HG03457 (cell line): Measurements from ENCODE around the gene NFKB1.

Experiments used
- ATAC-seq: cut with Tn5 transposase; IDR thresholded peaks from one replicate; pipeline ENCODE4 v1.9.1; 2021; ENCODE audit warnings: moderate number of reproducible peaks; ENCODE audit not compliant: unreplicated experiment

Gene NFKB1

GRCh38 chr4:102623622-102624021, 122.5 kb downstream of the NFKB1 start:
- no peak for ATAC-seq

GRCh38 chr4:102624505-102624904, 123.3 kb downstream of the NFKB1 start:
- ATAC-seq = no peak

DNA sequence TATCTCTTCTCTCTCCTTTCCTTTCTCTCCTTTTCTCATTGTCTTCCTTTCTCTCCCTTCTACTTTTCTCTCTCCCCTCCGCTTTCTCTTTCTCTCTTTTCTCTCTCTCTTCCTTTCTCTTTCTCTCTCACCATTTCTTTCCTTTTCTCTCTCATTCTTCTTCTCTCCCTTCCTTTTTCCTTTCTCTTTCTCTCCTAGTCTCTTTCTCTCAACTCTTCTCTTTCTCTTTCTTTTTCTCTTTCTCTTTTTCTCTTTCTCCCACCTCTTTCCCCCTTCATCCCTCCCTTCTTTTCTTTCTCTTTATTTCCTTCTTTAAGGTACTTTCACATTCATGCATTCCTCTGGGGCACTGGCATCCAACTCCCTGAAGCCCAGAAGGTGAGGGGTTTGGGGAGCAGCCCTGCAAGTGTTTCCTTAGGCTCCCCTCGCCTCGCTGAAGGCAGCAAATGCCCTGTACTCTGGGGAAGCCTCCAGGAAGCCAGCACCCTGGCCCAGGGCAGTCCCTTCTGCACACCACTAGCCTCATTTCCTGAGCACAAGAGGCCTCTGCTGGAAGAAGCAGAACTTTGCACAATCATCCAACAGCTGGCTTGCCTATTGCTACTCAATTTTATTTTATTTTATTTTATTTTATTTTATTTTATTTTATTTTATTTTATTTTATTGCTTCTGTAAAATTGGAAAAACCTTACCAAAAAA, 124.2 kb downstream of the NFKB1 start:
- peak; percentile 94 for ATAC-seq

GRCh38 chr4:102627831-102628523, 126.8 kb downstream of the NFKB1 start:
- no peak for ATAC-seq

GRCh38 chr4:102629673-102630072, 128.5 kb downstream of the NFKB1 start:
- ATAC-seq = no peak

DNA sequence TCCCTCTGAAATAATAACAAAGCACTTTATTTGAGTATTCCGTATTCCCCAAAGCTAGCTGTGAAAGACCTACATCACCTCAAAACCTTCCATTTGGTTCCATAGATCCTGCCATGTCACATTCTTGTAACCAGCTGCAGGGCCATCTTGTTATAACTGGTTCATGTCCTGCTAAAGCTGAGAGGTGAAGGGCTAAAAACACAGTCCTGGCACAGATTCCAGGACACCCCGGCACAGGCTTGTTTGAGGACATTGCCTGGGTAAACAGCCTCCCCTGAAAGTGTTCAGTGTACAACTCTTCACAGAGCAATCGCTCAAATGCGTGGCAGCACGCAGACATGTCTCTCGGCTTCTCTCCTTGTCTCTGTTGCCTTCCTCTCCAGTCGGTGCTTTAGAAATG, 130.5 kb downstream of the NFKB1 start:
- ATAC-seq = no peak

DNA sequence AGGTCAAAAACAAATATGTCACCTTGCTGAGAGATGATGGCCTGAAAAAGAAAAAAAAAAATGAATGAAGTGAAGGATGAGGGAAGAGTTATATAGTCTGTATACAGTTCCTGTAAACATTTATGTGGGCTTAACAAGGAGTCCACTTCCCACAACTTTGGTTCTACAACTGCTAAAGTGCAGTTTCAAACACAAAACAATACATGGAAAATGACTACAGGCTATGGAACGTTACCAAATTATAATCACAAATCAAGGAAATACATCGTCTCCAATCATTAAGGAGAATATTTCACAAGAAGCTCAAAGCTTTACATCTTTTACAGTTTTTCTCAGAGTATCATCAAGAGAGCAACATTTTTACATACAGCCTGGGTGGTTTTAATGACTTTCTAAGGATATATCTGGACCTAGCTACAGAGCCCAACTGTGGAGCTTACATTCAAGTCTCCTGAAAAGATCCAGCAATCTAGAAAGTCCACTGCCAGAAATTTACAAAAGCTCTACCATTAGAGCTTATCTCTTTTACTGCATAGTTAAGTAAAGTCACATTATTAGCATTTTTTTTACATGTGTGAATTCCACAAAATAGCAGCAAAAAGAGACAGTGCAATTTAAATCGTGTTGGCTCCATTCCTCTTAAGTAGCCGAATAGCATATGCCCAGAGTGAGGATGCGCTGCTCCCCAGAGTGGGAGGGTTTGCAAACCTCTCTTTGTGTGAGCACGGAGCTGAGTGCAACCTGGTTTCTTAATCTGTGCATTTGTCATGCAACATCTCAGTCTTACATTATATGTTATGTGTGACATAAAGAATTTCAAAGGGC, 131.3 kb downstream of the NFKB1 start:
- no peak for ATAC-seq

- no peak for ATAC-seq
These were observed 131.9 kb downstream of the NFKB1 start for GRCh38 chr4:102633100-102633499.

DNA sequence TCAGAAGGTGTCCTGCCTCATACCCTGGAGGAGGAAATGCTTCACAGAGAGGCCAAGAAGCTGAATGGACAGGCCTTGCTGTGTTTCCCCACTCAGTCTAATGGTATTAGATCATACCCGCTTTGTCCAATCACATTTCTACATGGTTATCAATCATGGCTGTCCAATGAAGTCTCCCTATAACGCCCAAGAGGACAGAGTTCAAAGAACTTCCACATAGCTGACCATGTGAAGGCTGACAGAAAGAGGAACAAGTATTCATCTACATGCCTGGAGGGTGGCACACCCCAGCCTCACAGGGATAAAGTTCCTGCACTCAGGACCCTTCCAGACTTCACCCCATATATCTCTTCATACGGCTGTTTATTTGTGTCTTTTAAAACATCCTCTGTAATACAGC, 136.2 kb downstream of the NFKB1 start:
- ATAC-seq = no peak

GRCh38 chr4:102638621-102639020, 137.5 kb downstream of the NFKB1 start:
- ATAC-seq = no peak

GRCh38 chr4:102639598-102639997, 138.4 kb downstream of the NFKB1 start:
- no peak for ATAC-seq

DNA sequence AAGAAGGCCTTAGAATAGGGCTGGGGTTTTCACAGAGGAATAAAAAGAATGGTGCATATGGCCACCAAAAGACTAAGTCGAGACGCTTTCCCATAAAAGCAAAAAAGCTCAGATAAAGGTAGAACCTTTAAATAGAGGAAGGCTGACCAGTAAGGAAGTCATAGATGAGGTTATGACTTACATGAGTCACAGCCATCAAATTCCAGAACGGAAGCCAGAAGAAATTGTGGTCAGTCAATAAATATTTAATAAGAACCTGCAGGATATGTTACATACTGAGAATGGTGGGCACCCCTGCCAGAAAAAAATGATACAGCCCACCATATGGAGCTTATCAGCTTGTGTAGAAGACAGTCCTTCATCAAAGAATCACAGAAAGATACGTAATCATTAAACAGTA, 139.5 kb downstream of the NFKB1 start:
- ATAC-seq = no peak

- ATAC-seq = no peak
These were observed 140.6 kb downstream of the NFKB1 start for GRCh38 chr4:102641793-102642192.

GRCh38 chr4:102642631-102643298, 141.6 kb downstream of the NFKB1 start:
- ATAC-seq = no peak

GRCh38 chr4:102647117-102647516, 146.0 kb downstream of the NFKB1 start:
- ATAC-seq = no peak

GRCh38 chr4:102657206-102657605, 156.0 kb downstream of the NFKB1 start:
- no peak for ATAC-seq

DNA sequence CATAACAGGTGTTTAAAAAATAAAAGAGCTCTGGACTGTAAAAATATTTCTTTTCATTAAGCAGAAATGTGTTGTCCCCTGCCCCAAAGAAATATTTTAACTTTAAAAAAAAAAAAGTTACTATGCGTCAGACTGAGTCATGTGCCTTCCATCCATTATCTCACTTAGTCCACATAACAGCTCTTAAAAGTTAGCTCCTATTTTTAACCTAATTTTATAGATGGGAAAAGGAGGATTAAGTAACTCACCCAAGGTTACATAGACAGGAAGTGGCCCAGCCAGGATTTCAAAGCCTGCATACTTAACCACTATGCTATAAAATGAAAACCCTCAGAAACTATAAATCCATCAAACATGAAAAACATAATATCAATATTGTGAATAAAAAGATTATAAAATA, 161.9 kb downstream of the NFKB1 start:
- ATAC-seq = no peak

- ATAC-seq = no peak
These were observed 164.4 kb downstream of the NFKB1 start for GRCh38 chr4:102665527-102665926.
